GM06990 (cell line): ENCODE measurements around the gene LY6G6D.

Experiments
- DNase-seq: peaks from one replicate; pipeline ENCODE4 v3.0.0-alpha.2; 2011; ENCODE audit not compliant: insufficient read length; ENCODE audit errors: extremely low read depth
- H3K27me3 ChIP-seq: replicated peaks from 2 replicates; pipeline ENCODE4 v1.6.0; 2011; ENCODE audit warnings: low read length; ENCODE audit not compliant: control insufficient read depth, insufficient read depth
- H3K36me3 ChIP-seq: 2 replicates; pipeline ENCODE4 v1.5.1; 2011; ENCODE audit warnings: low read length; ENCODE audit not compliant: control insufficient read depth, insufficient read depth
- H3K4me3 ChIP-seq: replicated peaks from 2 replicates; pipeline ENCODE4 v1.5.1; 2011; ENCODE audit warnings: low read depth, mild to moderate bottlenecking, control low read depth, low read length
- TF ChIP-seq, protein P1 (sequence below): IDR thresholded peaks from 2 replicates; pipeline ENCODE4 v1.5.1; 2011; ENCODE audit warnings: low read length, control low read depth, mild to moderate bottlenecking, inconsistent platforms; ENCODE audit not compliant: insufficient read depth, poor library complexity, severe bottlenecking

LY6G6D gene

GRCh38 chr6:31697555-31697954 lies 17.6 kb upstream of the LY6G6D start:
- peaks cover 12% of the 10 kb centered on the region for H3K36me3 ChIP-seq
- no peak overlapping the region for H3K4me3 ChIP-seq
- no peak for DNase-seq
- no peaks in the 10 kb centered on the region for H3K27me3 ChIP-seq
- TF ChIP-seq, protein P1, sequence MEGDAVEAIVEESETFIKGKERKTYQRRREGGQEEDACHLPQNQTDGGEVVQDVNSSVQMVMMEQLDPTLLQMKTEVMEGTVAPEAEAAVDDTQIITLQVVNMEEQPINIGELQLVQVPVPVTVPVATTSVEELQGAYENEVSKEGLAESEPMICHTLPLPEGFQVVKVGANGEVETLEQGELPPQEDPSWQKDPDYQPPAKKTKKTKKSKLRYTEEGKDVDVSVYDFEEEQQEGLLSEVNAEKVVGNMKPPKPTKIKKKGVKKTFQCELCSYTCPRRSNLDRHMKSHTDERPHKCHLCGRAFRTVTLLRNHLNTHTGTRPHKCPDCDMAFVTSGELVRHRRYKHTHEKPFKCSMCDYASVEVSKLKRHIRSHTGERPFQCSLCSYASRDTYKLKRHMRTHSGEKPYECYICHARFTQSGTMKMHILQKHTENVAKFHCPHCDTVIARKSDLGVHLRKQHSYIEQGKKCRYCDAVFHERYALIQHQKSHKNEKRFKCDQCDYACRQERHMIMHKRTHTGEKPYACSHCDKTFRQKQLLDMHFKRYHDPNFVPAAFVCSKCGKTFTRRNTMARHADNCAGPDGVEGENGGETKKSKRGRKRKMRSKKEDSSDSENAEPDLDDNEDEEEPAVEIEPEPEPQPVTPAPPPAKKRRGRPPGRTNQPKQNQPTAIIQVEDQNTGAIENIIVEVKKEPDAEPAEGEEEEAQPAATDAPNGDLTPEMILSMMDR, result no peak

DNA sequence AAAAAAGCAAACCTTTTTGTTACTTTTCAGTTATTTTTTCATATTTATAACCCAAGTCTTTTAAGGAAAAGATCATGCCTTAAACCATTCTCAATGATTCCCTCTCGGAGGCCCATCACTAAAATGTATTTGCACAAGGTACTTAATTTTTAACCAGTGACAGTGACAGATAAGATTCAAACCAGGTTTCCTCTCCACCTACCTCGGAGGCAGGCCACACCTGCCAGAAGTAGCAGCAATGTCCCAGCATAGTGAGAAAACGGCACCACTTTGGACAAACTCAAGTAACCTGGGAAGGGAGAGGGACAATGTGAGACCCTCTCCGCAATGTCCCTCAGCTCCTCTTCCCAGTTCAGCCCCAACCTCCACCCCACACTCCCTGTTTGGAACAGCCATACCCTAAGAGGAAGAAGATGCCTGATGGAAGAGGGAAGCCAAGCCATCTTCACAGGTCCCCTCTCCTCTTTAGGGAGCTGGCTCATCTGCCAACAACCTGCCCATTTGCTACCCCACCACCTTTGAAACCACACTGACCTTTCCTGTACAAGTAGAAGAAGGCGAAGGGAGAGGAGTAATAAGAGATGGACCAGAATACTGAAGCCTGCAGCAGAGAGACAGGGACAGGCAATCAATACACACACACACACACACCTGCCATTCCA lies 14.3 kb upstream of the LY6G6D start:
- H3K36me3 ChIP-seq, result peaks cover 5% of the 10 kb centered on the region
- H3K4me3 ChIP-seq, result no peak overlapping the region
- no peak for DNase-seq
- TF ChIP-seq, protein P1, result no peak
- H3K27me3 ChIP-seq, result no peaks in the 10 kb centered on the region

DNA sequence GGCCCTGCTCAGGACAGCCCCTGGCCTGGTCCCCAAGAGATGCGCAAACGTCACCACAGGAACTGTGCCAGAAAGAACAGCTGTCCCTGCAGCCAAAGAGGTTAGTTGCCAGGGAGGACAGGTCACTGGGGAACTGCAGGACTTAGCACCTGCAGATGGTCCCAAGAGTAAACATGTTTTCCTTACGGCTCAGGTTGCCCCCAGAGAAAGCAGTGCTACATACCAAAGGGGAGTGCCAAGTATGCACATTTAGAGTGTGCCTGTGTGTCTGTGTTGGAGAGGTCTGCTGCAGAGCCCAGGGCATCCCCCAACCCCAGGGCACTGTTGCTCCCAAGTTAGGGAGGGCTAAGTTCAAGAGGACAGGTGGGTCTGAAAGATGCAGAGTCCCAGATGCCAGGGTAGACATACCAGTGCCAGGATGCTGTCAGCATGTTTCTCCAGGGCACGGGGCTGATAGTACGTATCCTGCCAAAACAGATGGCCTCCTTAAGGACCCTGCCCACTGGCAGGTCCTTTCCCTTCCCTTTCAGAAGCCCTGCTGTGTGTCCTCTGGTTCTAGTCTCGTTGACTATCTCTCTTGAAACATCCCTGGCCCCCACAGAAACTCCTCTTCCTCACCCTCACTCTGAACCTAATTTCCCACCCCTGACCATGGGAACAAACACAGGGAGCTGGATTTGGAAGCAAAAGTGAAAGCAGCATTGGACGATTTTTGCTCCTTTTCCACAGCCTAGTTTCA lies 13.3 kb upstream of the LY6G6D start:
- H3K4me3 ChIP-seq, result peak overlapping the region; percentile 94
- H3K27me3 ChIP-seq, result no peaks in the 10 kb centered on the region
- TF ChIP-seq, protein P1, result no peak
- no peak for DNase-seq
- peaks cover 2% of the 10 kb centered on the region for H3K36me3 ChIP-seq

DNA sequence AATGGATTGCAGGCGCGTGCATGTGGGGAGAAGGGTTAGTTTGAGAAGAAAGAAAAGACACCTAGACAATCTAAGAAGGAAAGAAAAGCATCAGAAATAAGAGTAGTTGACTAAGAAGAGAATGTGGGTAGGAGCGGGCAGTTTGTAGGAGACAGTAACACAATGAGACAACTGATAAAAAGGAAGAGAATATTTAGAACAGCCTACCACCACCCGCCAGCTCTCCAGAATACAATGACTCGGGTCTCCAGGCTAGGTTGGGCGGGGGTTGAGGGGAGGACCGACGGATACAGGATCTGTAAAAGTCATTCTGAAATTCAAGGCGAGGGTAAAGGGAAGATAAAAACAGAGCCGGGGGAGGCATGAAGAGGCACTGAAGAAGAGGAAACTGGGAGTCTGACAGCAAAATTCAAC lies 12.7 kb upstream of the LY6G6D start:
- H3K27me3 ChIP-seq, result no peaks in the 10 kb centered on the region
- peaks cover 1% of the 10 kb centered on the region for H3K36me3 ChIP-seq
- TF ChIP-seq, protein P1, result no peak
- DNase-seq, result no peak
- H3K4me3 ChIP-seq, result peak overlapping the region; percentile 94

DNA sequence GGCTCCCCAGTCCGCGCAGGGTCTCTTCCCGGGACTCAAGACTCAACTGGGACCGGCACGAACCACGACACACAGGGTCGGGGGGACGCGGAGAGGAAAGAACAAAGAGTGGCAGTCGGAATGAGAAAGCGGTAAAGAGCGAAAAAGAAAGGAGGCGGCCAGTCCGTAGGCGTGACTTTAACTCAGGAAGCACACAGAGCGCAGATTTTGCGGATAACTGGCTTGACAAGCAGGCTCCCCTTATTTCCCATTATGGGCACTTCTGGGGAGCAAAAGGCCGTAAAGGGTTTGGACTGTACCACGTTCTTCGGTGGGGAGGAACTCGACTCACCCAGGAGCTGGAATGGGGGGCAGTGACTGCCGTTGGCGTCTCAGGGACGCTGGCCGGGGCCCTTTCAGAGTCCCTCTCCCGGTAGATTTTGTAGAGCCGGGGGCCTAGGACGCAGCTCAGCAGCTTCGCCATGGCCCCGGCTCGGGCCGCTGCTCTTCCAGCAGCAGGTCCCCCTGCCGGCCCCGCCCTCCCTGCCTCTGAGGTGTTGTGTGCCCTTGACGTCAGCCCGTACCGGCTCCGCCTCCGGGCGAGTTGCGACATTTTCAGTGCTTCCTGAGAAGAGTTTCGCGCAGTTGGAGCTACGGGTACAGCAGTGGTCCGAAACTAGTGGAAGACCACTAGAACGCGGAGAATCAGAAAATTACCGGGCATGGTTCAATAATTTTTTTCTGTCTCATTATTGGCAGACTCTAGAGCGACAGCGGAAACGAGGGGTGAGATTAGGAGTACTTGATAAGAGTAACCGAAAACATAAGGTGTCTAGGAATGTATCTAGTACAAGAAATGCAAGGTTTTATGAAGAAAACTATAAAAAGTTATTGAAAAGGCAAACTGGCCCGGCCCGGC lies 12.1 kb upstream of the LY6G6D start, which contains the start of gene ABHD16A:
Gene ABHD16A (minus strand): TSS at position 506 of the 898 bp plus-strand sequence. CDS start 43 bp downstream, at position 463.
- TF ChIP-seq, protein P1, result no peak
- Histone ChIP-seq H3K4me3 (peak within 1 kb of the TSS; percentile 94), H3K27me3 (no peaks in the 10 kb centered on the region), H3K36me3 (peaks cover 1% of the 10 kb centered on the region)
- DNase-seq, result peak; percentile 98
